Left renal pelvis (tissue), 4 donors: ENCODE data around the gene RMDN2. TPM values are rescaled to one million over a fixed set of nuclear protein-coding genes. Genes with fewer than 3 reads are reported as not detected.
"Not testable (repeated sequence)": the region's sequence is repeated elsewhere in the genome, so short reads cannot be mapped to it uniquely, and the experiment has no call there.

ENCODE experiments used
- DNase-seq, 4 donors: peaks; one replicate each; pipeline ENCODE4 v3.0.0-alpha.2; 2013; ENCODE audit warnings: low read depth in 4 of 4, low spot score in 3 of 4
- polyA plus RNA-seq, 4 donors: library from polyadenylated mRNA; unstranded; fragments of 120-200 nt; gene quantifications; one replicate each; pipeline ENCODE4 v1.2.1, GENCODE V29; 2013; ENCODE audit not compliant: insufficient read length in 4 of 4

The RMDN2 gene
- polyA plus RNA-seq, 4 donors = 10.5 to 12.0 (median 11.8) TPM

GRCh38 chr2:37984176-37984575 is 59.1 kb downstream of the RMDN2 start:
- DNase-seq = no peak

- no peak for DNase-seq
Measured at GRCh38 chr2:37984589-37984988, 59.5 kb downstream of the RMDN2 start.

DNA sequence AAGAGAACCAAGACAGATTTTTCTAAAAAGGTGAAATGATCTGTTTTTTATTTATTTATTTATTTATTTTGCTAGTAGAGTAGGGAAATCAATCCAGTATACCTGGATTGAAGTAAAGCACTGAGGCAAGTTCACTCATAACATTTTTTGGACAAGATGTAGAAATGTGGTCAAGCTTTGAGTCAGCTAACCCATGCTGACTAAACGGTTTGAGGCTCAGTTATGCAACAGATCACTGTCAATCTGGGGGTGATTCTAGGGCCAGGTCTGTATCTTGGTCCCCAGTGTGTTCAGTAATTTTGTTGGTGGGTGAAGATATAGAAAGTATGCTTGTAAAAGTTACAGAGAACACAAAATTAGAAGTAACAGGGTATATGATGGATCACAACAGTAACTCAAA is 60.2 kb downstream of the RMDN2 start:
- DNase-seq = no peak

DNA sequence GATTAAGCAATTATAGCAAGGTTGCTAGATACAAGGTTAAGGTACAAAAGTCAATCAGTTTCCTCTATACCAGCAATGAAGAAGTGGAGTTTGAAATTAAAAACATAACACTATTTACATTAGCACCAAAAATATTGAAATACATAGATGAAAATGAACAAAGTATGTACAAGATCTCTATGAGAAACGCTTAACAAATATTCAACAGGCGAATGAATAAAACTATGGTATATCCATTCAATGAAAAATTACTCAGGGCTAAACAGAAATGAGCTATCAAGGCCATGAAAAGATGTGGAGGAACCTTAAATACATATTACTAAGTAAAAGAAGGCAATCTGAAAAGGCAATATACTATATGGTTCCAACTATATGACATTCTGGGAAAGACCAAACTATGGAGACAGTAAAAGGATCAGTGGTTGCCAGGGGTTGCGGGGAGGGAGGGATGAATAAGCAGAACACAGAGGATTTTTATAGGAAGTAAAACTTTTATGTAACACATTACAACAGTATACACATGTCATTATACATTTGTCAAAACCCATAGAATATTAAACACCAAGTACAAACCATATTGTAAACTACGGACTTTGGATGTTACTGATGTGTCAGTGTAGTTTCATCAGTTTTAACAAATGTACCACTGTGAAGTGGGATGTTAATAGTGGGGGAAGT is 62.1 kb downstream of the RMDN2 start:
- no peak for DNase-seq

GRCh38 chr2:37992601-37993000 is 67.5 kb downstream of the RMDN2 start:
- peak in 1 of 4 donors; percentile 32 for DNase-seq

GRCh38 chr2:37993143-37993542 is 68.1 kb downstream of the RMDN2 start:
- no peak for DNase-seq

DNA sequence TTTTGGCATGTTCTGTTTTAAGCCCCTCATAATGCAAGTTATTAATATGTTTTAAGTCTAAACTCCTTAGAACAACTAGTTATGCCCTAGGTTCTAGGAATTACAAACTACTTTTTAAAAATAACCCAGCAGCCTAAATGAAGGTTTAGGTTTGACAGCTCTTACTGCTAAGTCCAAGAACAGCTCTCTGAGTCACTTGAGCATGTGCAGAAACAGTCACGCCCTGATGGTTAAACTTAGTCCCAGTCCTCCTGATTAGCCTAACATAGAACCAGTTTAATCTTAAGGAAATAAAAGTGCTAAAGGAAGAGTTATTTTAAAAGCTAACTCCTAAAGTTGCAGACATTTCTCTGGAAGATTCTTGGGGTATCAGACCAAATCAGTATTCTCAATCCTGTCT is 72.5 kb downstream of the RMDN2 start:
- DNase-seq = no peak

DNA sequence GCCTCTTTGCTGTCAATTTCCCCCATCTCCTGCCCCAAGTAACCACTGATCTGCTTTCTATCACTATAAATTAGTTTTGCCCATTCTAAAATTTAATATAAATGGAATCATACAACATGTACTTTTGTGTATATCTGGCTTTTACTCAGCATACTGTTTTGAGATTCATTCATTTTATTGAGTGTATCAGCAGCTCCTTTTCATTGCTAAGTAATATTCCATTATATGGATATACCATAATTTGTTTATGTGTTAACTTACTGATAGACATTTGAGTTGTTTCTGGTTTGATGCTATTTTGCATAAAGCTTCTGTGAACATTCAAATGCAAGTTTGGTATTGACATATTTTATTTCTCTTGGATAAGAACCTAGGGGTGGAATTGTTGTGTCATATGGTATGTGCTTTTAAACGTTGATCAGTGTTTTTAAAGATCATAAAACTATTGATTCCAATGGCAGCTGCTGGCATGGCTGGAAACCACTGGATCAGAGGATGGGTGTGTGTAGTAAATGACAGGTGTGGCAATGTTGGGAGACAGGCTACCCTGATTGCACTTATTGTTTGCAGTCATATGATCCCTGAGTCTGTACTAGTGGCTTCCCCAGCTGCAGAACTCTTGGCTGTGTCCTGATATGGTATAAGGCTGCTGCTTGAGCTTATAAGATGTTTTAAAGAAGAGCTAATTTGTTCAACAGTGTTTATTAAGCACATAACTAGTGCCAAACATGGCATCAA is 75.6 kb downstream of the RMDN2 start:
- no peak for DNase-seq

DNA sequence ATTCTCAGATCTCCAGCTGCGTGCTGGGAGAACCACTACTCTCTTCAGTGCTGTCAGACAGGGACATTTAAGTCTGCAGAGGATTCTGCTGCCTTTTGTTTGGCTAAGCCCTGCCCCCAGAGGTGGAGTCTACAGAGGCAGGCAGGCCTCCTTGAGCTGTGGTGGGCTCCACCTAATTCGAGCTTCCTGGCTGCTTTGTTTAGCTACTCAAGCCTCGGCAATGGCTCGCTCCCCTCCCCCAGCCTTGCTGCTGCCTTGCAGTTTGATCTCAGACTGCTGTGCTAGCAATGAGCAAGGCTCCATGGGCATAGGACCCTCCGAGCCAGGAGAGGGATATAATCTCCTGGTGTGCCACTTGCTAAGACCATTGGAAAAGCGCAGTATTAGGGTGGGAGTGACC is 85.1 kb downstream of the RMDN2 start:
- not testable (repeated sequence) for DNase-seq

- no peak for DNase-seq
Measured at GRCh38 chr2:38010995-38011394, 85.9 kb downstream of the RMDN2 start.

DNA sequence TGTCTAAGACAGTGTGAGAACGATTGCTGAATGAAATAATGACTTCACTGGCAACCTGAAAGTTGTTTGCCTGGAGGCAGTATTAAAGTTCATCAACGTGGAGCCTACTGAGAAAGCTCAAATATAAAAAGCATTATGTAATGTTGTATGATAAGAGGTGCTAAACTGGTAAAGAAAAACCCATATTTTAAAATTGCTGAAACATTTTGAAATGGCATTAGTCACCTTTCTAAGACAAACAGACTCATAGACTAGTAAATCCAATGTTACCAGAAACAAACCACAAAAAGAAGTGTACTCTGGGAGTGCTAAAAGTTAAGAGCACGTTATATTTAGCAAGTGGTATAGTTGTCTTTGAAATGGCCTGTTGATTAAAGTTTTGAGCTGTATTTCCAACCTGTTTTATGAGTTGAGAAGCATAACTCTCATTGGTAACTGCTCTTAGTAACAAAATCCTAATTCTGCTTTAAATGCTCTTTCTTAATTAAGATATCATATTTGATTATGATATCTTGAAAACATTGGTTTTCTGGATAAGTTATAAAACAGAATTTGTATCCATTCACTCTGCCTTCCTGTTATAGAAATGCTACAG is 88.2 kb downstream of the RMDN2 start:
- no peak for DNase-seq

- DNase-seq = no peak
Measured at GRCh38 chr2:38016219-38016618, 91.1 kb downstream of the RMDN2 start.

GRCh38 chr2:38017836-38018235 is 92.7 kb downstream of the RMDN2 start:
- DNase-seq = no peak

- not testable (repeated sequence) for DNase-seq
Measured at GRCh38 chr2:38020359-38021069, 95.4 kb downstream of the RMDN2 start.

DNA sequence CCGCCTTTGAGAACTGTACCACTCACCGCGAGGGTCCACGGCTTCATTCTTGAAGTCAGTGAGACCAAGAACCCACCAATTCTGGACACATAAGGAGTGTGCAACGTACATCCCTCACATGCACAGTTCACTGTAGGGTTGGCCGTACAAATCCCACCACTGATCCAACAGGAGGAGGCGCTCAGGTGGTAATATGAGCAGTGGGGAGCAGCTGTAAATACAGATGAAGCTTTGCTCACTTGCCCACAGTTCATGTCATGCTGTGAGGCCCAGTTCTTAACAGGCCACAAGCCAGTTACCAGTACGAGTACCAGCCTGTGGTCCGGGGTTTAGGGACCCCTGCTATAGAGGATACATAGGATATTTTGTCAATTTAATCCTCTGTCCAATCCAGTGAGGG is 96.5 kb downstream of the RMDN2 start:
- DNase-seq = no peak

DNA sequence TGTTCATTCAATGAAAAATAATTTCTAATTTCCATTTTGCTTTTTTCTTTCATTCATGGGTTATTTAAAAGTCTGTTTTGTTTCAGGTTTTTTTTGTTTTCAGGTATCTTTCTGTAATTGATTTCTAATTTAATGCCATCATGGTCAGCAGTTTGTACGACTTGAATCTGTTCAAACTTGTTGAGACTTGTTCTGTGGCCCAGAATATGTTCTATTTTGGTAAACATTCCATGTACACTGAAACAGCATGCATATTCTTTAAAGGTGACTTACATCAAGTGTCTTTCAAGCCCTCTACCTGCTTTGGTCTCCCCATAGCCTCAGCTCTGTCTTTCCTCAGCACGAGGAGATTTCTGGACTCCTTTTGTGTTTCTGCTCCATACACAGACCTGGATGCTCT is 101.8 kb downstream of the RMDN2 start:
- DNase-seq = no peak

GRCh38 chr2:38028829-38029228 is 103.7 kb downstream of the RMDN2 start:
- no peak for DNase-seq

GRCh38 chr2:38029512-38029911 is 104.4 kb downstream of the RMDN2 start:
- no peak for DNase-seq

GRCh38 chr2:38030635-38031355 is 105.7 kb downstream of the RMDN2 start:
- no peak for DNase-seq

GRCh38 chr2:38032946-38033345 is 107.9 kb downstream of the RMDN2 start:
- no peak for DNase-seq

DNA sequence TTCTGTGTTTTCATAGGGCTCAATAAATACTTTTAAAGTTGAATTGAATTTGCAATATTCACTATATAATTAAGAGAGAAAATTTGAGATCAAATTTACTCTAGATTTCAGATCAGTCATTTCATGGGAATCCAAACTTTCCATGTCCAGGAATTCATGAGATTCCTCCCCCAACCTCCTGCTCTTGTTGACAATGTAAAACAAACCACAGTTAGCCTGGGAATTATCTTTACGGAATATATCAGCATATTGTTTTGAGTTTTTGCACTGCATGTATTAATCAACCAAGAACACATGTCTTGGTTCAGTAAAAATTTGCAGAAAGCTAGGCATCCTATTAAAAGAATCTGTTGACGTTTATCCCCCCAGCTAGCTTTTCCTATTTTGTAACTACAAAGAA is 108.6 kb downstream of the RMDN2 start:
- no peak for DNase-seq
